Endothelial cell of hepatic sinusoid (primary cell): ENCODE data around the gene NDUFB10.
"Not testable (repeated sequence)": the region's sequence is repeated elsewhere in the genome, so short reads cannot be mapped to it uniquely, and the experiment has no call there.

Source experiments
- in situ Hi-C: cut with HindIII; loops from 2 replicates; pipeline ENCODE4 v1.10.0; 2017; ENCODE audit warnings: low sequenced_read_pairs

Gene NDUFB10

DNA sequence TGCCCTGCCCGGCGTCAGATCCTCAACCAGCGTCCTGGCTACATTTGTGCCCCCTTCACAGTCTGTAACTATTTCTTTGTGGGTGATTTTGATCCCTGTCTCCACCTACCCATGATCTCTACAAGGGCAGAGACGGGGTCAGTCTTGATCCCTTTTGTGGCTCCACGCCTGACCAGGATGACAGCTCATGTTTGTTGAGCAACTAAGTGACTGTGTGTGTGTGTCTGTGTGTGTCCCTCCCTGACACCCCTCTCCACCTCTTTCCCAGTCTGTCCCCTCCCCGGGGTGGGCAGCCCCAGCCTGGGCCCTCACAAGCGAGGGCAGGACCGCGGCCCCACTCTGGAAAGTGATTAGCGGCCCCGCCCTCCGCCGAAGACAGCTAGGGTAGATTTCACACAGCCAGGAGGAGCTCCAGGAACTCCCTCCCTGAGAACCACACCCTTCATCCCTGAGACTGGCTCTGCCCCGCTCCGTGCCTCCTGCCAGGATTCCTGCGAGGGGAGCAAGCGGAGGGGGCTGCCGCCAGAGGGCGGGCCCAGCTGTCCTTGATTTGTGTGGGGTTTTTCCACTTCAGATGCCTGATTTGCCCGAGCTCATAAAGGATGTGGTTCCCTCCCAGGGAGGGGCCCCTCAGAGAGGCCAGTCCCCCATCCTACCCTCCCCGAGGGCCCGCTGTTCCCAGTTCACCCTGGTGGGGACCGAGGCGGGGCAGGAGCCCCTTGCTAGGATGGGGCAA lies 35.9 kb upstream of the NDUFB10 start:
- in situ Hi-C loops, result no loop called here

DNA sequence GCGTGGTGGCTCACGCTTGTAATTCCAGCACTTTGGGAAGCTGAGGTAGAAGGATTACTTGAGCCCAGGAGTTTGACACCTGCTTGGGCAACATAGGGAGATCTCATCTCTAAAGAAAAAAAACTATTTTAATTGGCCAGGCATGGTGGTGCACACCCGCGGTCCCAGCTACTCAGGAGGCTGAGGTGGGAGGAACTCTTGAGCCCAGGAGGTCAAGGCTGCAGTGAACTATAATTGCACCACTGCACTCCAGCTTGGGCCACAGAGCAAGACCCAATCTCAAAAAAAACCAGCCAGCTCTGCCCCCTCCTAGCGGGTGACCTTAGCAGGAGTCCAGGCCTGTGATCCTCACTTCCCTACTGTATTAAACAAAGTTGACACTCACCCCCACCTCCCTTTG lies 35.2 kb upstream of the NDUFB10 start:
- in situ Hi-C loops, result no loop called here

DNA sequence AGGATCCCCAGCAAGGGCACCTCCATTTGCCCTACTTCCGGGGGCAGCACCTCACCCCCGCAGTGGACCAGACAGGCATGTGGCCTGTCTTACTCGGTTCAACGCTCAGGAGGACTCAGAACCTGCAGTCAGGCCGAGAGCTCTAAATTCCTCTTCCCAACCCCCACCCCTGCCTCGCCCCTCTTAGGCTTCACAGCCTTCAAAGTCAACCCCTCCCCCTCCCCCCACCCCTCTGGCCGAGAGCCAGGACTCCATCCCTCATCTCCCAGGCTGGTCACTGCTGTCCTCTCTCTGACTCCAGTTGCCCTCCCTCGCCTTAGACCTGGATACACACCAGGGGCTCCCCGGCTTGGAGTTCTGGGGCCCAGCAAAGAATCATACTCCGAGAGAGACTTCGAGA lies 33.1 kb upstream of the NDUFB10 start:
- in situ Hi-C loops, result no loop called here

DNA sequence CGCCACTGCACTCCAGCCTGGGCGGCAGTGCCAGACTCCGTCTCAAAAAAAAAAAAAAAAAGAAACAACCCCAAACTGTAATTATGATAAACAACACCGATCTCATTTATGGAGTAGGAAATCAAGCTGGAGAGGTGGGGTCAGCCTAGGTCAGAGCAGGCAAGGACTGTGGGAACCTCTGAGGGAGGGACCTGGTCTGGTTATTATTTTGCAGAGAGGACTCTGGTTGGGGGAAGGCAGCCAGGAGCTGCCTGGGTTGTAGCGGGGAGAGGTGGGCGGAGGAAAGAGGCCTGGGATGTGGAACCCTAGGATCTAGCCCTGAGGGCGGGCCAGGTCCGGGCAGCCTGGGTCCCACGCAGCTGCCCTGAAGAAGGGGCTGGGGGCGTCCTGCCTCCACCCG lies 30.2 kb upstream of the NDUFB10 start:
- in situ Hi-C loops, result no loop called here

DNA sequence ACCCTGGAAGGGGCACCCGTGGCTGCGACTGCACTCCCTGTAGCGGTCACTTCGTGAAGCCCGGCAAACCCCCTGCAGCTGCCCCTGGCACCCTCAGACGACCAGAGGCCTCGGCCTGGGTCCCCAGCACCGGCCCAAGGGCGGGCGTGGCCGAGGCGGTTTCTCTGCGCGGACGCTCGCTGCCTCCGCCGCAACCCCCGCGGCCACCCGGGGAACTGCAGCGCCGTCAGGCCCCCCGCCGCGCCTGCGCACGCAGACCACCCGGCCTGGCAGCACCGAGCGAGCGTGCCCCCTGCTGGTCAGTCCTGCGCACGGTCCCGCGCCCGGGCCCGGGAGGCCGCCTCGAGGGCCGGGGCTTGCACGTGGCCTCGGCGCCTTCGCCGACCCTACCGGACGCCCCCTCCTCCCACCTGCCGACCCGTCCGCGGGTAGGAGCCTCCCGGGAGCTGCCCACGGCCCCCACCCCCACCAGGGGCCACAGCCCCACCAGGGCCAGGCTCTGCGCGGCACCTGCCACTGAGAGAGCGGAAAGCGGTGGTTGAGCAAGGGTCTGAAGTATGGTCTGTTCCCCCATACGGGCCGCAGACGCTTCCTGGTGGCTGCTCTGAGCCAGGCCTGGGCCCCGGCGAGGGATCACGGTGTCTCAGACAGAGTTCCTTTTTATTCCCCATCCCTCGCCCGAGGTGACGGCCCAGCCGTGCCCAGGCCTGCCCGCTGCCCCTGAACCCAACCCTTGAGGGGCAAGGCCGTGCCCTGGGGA lies 29.6 kb upstream of the NDUFB10 start:
- in situ Hi-C loops, result no loop called here

DNA sequence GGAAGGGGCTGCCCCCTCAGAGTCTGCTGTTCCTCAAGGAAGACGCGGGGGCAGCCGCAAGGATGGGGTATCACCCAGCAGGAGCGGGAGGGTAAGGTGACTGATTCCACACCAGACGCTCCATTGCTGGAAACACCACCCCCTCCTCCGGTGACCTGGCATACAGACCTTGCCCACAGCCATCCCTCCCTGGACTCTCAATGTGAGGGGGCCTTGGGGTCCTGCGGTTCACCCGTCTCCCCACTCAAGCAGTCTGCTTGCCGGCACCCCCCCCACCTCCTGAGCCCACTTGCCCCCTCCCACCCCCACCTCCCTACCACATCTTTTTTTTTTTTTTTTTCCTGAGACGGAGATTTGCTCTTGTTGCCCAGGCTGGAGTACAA lies 29.0 kb upstream of the NDUFB10 start:
- in situ Hi-C loops, result no loop called here

DNA sequence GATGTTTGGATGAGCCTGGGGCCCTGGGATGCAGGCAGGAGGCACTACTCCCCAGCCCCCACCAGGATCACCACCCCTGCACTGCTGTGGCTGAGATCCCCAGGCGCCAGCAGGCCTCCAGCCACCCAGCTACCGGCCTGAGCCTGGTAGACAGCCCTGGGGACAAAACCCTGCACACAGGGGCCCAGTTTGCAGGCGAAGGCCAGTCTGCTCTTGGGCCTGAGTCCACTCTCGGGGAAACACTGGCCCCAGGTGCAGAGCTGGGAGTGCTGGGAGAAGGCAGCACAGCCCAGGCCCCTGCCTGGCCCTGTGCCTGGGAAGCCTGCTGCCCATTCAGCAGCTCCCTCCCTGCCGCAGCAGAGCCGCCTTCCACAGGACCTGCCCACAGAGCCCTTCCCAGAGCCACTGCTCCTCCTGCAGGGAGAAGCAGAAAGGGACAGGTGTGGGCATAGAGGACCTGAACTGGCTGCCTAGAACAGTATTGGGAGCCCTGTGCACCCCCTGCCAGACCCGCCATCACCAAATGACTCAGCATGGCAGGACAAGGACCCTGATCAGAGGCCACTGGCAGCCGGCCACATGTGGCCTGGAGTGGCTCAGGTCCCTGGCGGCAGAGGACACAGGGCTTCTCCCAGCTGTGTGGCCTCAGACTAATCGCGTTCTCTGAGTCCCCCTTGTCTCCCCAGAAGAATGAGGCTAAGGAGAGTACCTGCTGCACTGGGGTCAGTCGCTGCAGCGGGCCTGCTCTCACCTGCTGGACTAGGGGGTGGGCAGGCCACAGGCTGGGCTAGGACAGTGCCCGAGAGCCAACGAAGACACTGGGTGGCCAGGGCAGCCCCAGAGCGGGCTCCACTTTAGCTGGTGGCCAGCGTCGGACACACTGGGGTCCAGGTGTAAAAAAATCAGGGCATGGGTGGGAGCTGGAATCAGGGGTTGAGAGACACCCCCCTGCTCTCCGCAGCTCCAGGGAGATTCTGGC lies 27.0 kb upstream of the NDUFB10 start:
- in situ Hi-C loops, result no loop called here

DNA sequence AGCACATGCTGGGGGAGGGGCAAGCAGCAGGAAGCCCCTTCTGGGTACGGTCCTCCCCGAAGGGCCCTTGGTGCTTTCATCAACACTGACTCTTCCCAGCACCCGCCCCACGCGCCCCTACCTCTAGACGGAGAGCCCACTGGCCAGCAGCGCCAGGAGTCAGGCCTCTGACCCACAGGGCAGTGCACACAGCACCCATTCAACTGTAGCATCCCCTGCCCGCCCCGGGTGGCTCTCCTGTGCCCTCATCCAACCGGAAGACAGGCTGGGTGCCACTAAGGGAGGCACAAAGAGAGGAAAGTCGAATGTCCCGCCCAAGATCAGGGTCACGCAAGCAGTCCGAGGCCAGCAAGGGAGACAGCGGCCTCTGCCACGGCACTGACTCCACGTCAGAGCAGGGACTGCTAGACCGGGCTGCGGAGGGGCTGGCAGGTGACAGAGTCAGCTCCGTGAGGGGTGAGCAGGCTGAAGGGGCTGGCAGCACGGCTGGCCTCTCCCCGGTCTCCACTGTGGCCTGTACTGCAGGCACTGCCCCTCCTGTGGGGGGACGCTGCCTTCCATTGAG lies 26.2 kb upstream of the NDUFB10 start:
- in situ Hi-C loops, result no loop called here

DNA sequence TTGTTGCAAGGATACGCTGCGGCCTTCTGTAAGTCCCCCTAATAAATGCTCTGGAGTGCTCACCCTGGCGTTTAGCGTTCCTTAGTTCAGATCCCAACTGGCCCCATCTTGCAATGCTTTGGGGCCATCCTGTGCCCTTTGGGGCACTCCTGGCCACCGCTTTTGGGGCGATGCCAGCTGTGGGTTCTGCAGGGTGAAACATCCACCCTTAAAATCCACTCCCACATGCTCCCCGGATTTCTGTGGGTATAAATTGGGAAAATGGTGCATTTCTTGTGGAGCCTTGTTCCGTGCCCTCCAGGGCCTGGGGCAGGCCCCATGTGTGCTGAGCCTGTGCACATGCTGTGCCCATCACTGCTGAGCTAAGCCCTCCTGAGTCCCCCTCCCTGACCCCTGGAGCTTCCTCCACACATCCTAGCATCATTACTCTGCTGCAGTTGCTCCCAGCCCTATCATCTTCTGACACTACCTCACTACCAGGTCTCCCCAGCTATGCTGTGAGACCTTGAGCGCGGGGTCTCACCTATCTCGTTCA lies 22.3 kb upstream of the NDUFB10 start:
- in situ Hi-C loops, result no loop called here

DNA sequence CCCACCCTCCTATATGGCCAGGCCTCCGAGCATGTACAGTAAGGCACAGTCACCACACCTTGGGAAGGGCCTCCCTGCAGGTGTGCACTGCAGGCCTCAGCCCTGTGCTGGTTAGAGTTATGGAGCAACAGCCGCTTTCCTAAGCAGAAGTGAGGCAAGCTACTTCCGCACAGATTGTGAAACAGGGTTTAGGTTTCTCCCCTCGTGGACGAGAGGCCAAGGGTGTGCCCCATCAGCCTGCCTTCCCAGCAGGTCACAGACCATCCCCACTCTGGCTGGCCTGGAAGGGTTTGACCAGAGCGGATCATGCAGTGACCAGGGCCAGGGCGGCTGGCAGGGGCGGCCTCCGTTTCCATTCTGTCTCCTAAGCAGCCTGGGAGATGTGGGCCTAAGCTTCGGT lies 21.0 kb upstream of the NDUFB10 start:
- in situ Hi-C loops, result no loop called here

DNA sequence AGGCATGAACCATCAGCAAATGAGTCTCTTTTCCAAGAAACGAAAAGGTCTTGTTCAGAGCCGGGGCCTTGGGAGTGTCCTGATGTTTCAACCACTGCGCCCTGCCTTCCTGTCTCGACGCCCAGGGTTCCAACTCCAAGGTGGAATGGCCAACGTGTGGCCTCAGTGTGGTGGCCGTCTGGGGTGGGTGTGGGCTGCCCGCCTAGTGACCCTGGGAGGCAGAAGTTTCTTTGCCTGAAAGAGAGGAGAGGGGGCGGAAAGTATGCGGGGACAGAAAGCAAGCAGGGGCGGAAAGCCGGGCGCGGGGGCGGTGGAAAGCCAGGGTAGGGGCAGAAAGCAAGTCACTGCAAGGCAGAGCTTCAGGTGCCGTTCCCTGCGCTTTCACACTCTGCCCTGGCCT lies 20.4 kb upstream of the NDUFB10 start:
- in situ Hi-C loops, result no loop called here

DNA sequence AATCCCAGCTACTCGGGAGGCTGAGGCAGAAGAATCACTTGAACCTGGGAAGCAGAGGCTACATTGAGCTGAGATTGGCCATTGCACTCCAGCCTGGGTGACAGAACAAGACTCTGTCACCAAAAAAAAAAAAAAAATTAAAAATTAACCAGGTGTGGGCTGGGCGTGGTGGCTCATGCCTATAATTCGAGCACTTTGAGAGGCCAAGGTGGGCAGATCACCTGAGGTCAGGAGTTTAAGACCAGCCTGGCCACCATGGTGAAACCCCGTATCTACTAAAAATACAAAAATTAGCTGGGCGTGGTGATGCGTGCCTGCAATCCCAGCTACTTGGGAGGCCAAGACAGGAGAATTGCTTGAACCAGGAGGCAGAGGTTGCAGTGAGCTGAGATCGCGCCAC lies 19.5 kb upstream of the NDUFB10 start:
- in situ Hi-C loops, result not testable (repeated sequence)

DNA sequence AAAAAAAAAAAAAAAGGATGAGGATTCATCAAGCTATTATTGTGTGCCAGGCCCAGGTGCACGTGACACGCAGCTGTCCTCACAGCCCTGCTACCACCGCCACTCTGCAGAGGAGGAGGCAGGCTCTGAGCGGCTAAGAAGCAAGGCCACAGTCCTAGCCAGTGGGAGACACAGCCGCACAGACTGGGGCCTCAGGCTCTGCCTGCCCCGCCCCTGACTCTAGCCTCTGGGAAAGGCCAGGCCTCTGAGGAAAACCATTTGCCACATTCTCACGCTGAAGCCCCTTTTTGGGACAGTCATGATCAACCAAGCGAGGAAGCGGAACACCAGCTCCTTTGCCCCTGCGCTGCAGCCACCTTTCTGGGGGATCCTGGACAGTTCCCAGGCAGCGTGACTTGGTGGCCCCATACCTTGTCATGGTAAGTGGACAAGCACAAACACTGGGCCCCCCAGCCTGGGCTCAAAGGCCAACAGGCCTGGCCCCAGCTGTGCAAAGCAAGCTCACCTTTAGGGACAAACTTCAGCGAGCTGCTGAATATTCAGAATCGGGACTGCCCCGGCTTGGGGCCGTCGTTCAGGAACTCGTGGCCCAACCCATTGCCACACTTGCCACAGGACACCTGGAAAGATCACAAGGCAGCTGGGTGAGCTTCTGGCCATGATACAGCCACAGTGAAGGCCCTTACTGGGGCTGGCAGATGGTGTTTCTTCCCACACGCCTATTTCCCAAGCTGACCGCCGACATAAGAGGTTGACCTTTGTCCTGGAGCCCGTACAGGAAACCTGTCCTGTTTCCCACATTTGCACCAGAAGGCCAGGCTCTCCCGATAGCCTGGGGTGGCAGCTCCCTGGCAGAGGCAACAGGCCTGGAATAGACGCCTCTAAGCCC lies 18.8 kb upstream of the NDUFB10 start:
- in situ Hi-C loops, result no loop called here

DNA sequence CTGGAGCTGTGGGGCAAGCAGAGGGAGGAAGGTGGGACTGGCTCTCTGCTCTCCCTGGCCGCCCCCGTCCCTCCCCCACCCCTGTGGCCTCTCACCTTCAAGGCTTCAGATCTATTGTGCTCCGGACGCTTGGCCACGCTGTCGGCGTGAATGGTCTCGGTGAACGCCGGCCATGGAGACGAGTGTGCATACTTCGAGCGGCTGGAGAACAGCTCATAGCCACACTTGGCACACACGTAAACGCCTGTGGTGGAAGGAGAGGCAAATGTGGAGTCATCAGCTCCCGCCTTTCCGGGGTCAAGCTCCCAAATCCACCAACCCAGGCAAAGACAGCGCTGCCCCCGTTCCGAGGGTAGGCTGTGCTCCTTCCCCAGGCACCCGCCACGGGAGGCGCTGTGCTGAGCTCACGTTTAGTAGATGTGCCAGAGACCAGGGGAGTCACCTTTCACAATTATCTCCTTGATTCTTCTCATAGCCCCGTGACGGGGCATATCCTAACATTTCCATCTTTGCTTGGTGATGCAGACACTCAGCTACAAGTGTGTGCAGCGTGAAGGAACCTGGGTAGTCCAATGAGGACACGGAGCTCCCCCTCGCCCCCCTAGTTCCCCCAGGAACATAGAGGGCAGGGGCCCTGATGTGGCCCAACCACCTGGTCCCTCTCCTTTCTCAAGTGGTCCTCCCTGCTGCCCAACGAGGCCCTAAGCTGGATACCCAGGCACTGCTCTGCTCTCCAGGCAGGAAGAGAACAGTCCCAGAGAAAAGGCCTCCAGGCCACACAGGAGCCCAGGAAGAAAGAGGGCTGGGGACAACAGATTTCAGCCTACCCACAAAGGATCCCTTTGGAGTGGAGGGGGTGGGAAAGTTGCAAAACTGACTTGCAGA lies 17.9 kb upstream of the NDUFB10 start:
- in situ Hi-C loops, result no loop called here

DNA sequence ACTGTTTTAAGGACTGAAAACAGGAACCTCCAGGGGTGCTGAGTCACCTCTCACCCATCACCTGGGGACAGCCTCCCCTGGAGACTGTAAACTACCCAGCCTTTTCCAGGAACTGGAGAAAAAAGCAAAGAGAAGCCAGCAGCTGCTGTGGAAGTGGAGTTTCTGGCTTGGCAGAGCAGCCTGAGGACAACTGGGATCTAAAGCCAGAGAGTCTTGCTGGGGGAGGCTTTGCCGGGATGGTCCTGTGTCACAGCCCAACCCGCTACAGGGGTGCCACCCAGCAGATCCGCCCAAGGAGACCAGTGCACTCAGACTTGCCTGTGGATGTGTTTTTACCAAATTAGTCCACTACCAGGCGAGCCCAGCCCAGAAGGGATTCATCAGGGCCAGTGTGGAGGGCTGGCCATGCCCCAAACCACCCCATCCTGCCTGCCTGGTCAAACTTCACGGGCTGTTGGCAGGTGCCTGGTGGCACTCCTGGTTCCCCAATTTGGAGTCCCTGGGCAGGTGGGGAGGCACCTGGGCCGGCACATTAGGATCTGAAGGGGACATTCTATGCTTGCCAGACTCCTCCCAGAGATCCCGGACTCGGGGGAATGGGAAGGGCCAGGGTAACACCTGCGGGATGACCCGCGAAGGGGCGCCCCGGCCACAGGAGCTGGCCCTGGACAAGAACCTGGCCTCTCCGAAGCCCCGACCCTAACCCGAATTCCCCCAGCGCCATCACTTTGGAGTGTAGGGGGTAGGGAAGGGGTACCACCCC lies 17.1 kb upstream of the NDUFB10 start:
- in situ Hi-C loops, result no loop called here

DNA sequence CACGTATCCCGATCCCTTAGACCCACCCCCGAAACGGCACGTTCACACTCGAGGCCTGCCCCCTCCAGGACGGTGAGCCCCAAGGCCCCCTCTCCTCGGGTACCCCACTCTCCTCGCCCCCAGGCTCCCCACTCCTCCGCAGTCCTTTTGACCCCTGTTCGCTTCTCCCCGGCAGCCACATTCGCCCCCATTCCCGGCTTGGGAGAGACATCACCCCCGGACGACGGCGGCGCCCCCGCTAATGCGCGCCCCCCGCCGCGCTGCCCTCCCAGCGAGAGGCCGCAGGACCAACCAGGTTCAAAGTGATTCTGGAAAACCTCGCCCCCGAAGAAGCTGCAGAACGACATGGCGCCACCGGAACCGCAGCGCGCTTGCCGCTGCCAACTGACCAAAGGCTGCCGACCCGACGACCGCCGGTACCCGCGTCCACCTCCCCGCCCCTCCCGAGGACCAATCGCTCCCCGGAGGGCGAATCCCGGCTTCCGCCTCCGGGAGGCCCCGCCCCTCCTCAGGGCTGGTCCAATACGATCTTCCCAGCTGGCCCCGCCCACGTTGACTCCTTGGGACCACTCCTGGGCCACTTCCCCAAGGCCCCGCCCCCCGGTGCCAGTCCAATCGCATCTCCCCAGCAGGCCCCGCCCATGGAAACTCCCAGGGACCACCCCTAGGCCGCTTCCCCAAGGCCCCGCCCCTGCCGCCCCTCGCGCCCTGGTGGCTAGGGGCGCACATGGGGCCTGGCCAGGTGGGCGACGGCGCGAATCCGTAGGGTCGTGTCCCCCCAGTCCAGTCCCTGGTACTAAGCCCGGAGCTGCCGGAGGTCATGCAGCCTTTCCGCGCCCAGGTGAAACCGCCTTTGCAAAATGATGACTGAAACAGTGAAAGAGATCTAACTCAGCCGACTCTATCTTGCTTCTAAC lies 16.3 kb upstream of the NDUFB10 start, which contains the start of gene MSRB1:
MSRB1 (minus strand) TSS at position 390 of the 917 bp plus-strand sequence; CDS start at position 347, 43 bp downstream.
- in situ Hi-C loops, result no loop called here

DNA sequence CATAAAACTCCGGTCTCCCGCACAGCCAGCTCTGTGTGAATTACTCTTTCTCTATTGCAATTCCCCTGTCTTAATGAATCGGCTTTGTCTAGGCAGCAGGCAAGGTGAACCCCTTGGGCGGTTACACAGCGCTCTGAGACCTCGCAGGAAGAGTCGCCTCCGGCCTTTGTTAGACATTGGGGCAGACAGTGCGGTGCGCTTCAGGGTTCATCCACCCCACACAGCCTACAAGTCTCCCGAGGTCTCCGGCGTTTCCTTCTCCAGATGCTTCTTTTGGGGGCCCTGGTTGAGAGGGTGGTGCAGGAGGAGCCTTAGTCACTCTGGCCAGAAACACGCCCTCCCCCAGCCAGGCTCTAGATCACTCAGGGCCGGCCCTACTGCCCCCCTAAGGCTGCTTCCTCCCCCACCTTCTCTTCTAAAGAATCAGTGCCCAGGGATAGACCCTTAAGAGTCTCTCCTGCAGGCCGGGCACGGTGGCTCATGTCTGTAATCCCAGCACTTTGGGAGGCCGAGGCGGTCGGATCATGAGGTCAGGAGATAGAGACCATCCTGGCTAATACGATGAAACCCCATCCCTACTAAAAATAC lies 14.6 kb upstream of the NDUFB10 start:
- in situ Hi-C loops, result no loop called here
